VCaP (cell line): Measurements from ENCODE around the gene NPTXR.

ENCODE experiments used
- H3K27ac ChIP-seq: fragments of 450-650 bp; 2 replicates; pipeline ENCODE4 v1.5.1; 2017
- TF ChIP-seq, protein P1 (sequence below): fragments of 450-650 bp; conservative IDR thresholded peaks from 2 replicates; pipeline ENCODE4 v1.5.1; 2017; ENCODE audit warnings: mild to moderate bottlenecking, moderate library complexity

NPTXR gene

GRCh38 chr22:38789606-38790005 is 54.2 kb downstream of the NPTXR start:
- TF ChIP-seq, protein P1, sequence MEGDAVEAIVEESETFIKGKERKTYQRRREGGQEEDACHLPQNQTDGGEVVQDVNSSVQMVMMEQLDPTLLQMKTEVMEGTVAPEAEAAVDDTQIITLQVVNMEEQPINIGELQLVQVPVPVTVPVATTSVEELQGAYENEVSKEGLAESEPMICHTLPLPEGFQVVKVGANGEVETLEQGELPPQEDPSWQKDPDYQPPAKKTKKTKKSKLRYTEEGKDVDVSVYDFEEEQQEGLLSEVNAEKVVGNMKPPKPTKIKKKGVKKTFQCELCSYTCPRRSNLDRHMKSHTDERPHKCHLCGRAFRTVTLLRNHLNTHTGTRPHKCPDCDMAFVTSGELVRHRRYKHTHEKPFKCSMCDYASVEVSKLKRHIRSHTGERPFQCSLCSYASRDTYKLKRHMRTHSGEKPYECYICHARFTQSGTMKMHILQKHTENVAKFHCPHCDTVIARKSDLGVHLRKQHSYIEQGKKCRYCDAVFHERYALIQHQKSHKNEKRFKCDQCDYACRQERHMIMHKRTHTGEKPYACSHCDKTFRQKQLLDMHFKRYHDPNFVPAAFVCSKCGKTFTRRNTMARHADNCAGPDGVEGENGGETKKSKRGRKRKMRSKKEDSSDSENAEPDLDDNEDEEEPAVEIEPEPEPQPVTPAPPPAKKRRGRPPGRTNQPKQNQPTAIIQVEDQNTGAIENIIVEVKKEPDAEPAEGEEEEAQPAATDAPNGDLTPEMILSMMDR: no peak
- no peak overlapping the region for H3K27ac ChIP-seq

DNA sequence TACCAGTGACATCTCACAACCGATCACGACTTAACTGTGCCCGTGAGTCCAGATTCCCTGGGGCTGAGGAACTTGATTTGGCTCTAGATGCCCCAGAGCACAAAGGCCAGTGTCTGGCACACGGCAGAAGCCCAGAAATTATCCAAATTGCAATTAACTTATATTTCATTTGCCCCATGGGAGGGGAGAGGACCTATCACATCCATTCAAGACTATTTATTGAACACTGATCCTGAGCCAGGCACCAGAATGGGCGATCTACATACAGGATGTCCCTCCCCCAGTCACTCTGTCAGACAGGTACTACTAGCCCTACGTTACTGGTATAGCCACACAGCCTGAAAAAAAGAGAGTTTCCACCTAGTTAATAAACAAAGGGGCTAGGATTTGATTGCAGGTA is 55.0 kb downstream of the NPTXR start:
- H3K27ac ChIP-seq: no peak overlapping the region
- TF ChIP-seq, protein P1: no peak

DNA sequence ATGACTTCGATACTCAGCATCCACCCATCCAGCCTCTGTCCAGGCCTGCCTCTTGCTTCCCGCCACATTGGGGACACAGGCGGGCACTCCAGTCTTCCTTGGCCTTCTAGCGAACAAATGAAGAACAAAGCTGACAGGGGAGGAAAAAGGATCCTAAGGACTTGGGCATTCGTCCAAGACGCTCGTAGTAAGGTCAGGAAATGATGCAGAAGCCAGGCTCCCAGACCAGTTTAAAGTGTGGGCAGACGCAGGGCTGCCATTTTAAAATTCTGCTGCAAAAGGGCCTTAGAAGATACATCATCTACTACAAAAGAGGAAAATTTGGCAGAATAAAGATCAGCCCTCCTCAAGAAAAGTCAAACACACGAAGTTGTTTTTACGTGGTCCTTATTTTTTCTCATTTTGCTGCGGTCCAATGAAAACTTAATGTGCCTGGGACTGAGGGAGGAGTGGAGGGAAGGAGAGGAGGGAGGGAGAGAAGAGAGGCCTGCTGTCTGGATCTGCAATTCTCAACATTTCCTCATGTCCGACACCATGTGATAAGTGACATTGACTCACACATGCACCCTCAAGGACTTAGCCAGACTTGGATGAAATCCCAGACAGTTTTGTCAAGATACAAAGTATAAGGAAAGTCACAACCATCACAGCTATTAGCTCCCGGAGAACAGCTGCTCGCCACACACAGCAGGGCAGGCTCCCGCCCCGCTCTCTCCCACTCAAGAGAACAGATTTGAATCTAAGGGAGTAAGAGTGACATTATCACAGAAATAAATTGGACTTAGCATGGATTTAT is 55.6 kb downstream of the NPTXR start:
- H3K27ac ChIP-seq: no peak overlapping the region
- TF ChIP-seq, protein P1: no peak

DNA sequence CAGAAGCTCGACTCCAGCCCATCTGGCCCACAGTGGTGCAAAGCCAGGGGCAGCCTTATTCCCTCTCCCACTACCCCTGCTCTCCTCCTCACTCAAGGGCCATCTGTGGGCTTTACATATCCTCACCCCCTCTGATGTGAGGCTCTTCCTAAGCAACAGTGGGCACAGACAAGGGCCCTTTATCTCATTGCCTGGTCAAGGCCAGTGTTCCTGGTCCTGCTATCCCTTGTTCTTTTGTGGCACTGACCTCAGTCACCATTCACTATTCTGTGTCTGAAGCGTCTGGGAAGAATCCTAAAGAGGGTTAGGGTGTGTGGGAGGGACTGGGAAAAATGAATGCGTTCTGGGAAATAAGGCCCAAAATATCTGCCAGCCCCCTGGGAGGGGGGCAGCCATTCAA is 57.2 kb downstream of the NPTXR start:
- no peak overlapping the region for H3K27ac ChIP-seq
- TF ChIP-seq, protein P1: no peak

DNA sequence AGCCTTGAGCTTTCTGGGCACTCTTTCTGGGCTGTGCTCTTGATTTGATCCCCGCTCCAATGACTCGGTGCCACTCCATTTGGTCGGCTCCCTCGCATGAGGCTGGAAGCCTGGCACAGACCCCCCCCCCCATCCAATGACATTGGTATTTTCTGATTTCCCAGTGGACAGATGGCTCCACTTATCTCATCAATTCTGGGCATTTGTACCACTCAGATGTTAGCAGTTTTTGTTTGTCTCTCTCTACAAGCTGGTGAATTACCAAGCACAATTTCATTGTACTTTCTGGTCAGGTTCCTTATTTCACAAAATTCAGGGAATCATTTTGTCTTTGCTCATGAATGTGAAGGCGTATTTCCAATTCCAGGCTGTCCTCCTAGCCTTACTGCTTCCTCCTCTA is 59.0 kb downstream of the NPTXR start:
- TF ChIP-seq, protein P1: no peak
- H3K27ac ChIP-seq: no peak overlapping the region

GRCh38 chr22:38784035-38784434 is 59.8 kb downstream of the NPTXR start:
- TF ChIP-seq, protein P1: no peak

GRCh38 chr22:38783095-38783615 is 60.7 kb downstream of the NPTXR start:
- TF ChIP-seq, protein P1: no peak
- H3K27ac ChIP-seq: no peak overlapping the region

More at GRCh38 chr22:38784035-38784434, 59.8 kb downstream of the NPTXR start:
- no peak overlapping the region for H3K27ac ChIP-seq
